DOHH2 (cell line): Measurements from ENCODE around the gene ST6GAL1.
A peak's percentile ranks its signal among the peaks of the same experiment; 100 is the strongest.

Experiments used
- H3F3A ChIP-seq: fragments of 200-600 bp; sonication (generic), shearing (Covaris generic); 2 replicates; pipeline ENCODE4 v1.6.0; 2016; ENCODE audit warnings: antibody characterized with exemption, mild to moderate bottlenecking; ENCODE audit not compliant: control insufficient read depth, insufficient read depth
- H3K27ac ChIP-seq: fragments of 200-600 bp; sonication (generic); 2 replicates; pipeline ENCODE4 v1.5.1; 2014; ENCODE audit warnings: low read depth, mild to moderate bottlenecking, low read length, moderate library complexity
- H3K27me3 ChIP-seq: fragments of 200-600 bp; sonication (generic); 2 replicates; pipeline ENCODE4 v1.6.1; 2014; ENCODE audit warnings: mild to moderate bottlenecking, low read length, mixed read lengths; ENCODE audit not compliant: control insufficient read depth
- H3K36me3 ChIP-seq: fragments of 200-600 bp; sonication (generic); 2 replicates; pipeline ENCODE4 v1.6.1; 2014; ENCODE audit warnings: mild to moderate bottlenecking, low read length, moderate library complexity, mixed read lengths; ENCODE audit not compliant: control insufficient read depth
- H3K4me1 ChIP-seq: fragments of 200-600 bp; sonication (generic); 2 replicates; pipeline ENCODE4 v1.6.1; 2014; ENCODE audit warnings: mild to moderate bottlenecking, low read length, mixed read lengths; ENCODE audit not compliant: control insufficient read depth
- H3K4me2 ChIP-seq: fragments of 200-600 bp; sonication (generic); 2 replicates; pipeline ENCODE4 v1.6.0; 2014; ENCODE audit warnings: mild to moderate bottlenecking, low read length, moderate library complexity
- H3K4me3 ChIP-seq: fragments of 200-600 bp; sonication (generic); 2 replicates; pipeline ENCODE4 v1.5.1; 2014; ENCODE audit warnings: mild to moderate bottlenecking, low read length, mixed read lengths
- H3K79me2 ChIP-seq: fragments of 200-600 bp; sonication (generic); 2 replicates; pipeline ENCODE4 v1.6.1; 2014; ENCODE audit warnings: mild to moderate bottlenecking, low read length, mixed read lengths; ENCODE audit not compliant: control insufficient read depth
- H3K9me2 ChIP-seq: fragments of 200-600 bp; sonication (generic); replicated peaks from 2 replicates; pipeline ENCODE4 v1.6.1; 2014; ENCODE audit warnings: mild to moderate bottlenecking, low read length, mixed read lengths; ENCODE audit not compliant: control insufficient read depth
- H3K9me3 ChIP-seq: fragments of 200-600 bp; sonication (generic); 2 replicates; pipeline ENCODE4 v1.6.1; 2014; ENCODE audit warnings: antibody characterized with exemption, low read length, mixed read lengths; ENCODE audit not compliant: control insufficient read depth, insufficient read depth
- H4K20me1 ChIP-seq: fragments of 200-600 bp; sonication (generic); 2 replicates; pipeline ENCODE4 v1.6.0; 2014; ENCODE audit warnings: low read depth, mild to moderate bottlenecking, antibody characterized with exemption, low read length, moderate library complexity; ENCODE audit not compliant: control insufficient read depth, insufficient read depth
- EZH2phosphoT487 ChIP-seq: fragments of 200-600 bp; sonication (generic); IDR thresholded peaks from 2 replicates; pipeline ENCODE4 v1.6.1; 2017; ENCODE audit warnings: borderline replicate concordance, mild to moderate bottlenecking, antibody characterized with exemption, low read length, moderate library complexity, mixed read lengths
- TF ChIP-seq, protein P1 (sequence below): fragments of 200-600 bp; sonication (generic); IDR thresholded peaks from one replicate; pipeline ENCODE4 v1.5.1; 2014; ENCODE audit warnings: antibody characterized with exemption, mild to moderate bottlenecking, low read depth, low read length; ENCODE audit not compliant: poor library complexity, severe bottlenecking

The ST6GAL1 gene

DNA sequence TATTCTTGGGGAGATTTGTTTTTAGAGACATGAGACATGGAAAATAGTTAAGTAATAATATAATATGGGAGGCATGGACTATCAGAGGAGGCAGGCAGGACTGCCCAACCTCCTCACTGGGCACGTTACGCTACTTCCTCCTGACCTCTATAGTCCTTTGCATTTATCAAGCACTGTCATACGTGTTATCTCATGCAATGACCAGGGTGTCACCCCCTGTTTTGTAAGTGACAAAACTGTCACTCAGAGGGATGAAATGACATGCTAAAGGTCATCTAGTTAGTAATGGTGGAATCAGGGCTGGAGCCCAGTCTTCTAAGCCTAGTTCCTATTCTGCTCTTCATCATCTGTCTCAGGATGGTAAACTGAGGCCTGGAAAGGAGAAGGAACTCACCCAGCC, 66.7 kb downstream of the ST6GAL1 start:
- H3K27ac ChIP-seq: peak overlapping the region; percentile 95
- H3K4me3 ChIP-seq: peak overlapping the region; percentile 82
- no peak for TF ChIP-seq EZH2phosphoT487
- TF ChIP-seq, protein P1, sequence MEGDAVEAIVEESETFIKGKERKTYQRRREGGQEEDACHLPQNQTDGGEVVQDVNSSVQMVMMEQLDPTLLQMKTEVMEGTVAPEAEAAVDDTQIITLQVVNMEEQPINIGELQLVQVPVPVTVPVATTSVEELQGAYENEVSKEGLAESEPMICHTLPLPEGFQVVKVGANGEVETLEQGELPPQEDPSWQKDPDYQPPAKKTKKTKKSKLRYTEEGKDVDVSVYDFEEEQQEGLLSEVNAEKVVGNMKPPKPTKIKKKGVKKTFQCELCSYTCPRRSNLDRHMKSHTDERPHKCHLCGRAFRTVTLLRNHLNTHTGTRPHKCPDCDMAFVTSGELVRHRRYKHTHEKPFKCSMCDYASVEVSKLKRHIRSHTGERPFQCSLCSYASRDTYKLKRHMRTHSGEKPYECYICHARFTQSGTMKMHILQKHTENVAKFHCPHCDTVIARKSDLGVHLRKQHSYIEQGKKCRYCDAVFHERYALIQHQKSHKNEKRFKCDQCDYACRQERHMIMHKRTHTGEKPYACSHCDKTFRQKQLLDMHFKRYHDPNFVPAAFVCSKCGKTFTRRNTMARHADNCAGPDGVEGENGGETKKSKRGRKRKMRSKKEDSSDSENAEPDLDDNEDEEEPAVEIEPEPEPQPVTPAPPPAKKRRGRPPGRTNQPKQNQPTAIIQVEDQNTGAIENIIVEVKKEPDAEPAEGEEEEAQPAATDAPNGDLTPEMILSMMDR: no peak
- H3K9me3 ChIP-seq: no peaks in the 10 kb centered on the region
- H3K4me1 ChIP-seq: peaks cover 90% of the 10 kb centered on the region
- no peaks in the 10 kb centered on the region for H3K9me2 ChIP-seq
- H3K36me3 ChIP-seq: peaks cover 59% of the 10 kb centered on the region
- no peaks in the 10 kb centered on the region for H4K20me1 ChIP-seq
- peak overlapping the region; percentile 85 for H3K4me2 ChIP-seq
- peaks cover 70% of the 10 kb centered on the region for H3F3A ChIP-seq
- no peaks in the 10 kb centered on the region for H3K27me3 ChIP-seq
- peaks cover 80% of the 10 kb centered on the region for H3K79me2 ChIP-seq

DNA sequence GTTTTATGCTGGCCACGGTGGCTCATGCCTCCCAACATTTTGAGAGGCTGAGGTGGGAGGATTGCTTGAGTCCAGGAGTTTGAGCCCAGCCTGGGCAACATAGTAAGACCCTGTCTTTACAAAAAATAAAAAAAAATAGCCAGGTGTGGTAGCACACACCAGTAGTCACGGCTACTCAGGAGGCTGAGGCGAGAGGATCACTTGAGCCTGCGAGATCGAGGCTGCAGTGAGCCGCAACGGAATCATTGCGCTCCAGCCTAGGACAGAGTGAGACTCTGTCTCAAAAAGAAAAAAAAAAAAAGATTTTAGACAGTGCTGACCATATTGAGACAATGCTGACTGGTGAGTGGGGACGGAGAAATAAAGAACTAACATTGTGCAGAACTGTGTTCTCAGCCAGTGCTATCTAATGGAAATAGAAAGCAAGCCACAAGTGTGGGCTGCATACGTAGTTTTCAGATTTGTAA, 67.2 kb downstream of the ST6GAL1 start:
- no peaks in the 10 kb centered on the region for H3K9me2 ChIP-seq
- H3K4me1 ChIP-seq: peaks cover 90% of the 10 kb centered on the region
- H3K9me3 ChIP-seq: no peaks in the 10 kb centered on the region
- TF ChIP-seq, protein P1: no peak
- no peak for TF ChIP-seq EZH2phosphoT487
- H3K27me3 ChIP-seq: no peaks in the 10 kb centered on the region
- peak overlapping the region; percentile 95 for H3K27ac ChIP-seq
- H3K79me2 ChIP-seq: peaks cover 83% of the 10 kb centered on the region
- peak overlapping the region; percentile 85 for H3K4me2 ChIP-seq
- H3F3A ChIP-seq: peaks cover 67% of the 10 kb centered on the region
- peak overlapping the region; percentile 82 for H3K4me3 ChIP-seq
- peaks cover 63% of the 10 kb centered on the region for H3K36me3 ChIP-seq
- no peaks in the 10 kb centered on the region for H4K20me1 ChIP-seq

DNA sequence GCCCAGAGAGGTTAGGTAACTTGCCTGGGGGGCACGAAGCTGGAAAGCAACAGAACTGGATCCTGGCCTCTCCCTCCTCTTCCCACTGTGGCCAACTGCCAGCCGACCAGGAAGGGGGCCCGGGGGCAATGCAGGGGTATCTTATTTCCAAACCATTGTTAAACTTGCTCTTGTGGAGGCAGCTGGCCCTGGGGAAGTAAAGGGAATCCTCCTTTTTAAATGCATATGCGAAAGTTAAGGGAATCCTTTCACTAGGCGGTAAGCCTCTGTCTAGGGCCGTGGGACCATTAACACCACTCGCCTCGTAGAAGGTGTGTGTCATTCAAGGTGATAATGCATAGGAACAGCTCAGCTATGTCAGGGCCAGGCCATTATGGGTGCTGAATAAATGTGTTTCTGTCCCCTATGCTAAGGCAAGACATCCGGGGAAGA, 68.6 kb downstream of the ST6GAL1 start:
- peaks cover 84% of the 10 kb centered on the region for H3K79me2 ChIP-seq
- no peaks in the 10 kb centered on the region for H3K9me2 ChIP-seq
- H3K4me2 ChIP-seq: peak overlapping the region; percentile 85
- no peaks in the 10 kb centered on the region for H4K20me1 ChIP-seq
- peaks cover 67% of the 10 kb centered on the region for H3K36me3 ChIP-seq
- H3K4me1 ChIP-seq: peaks cover 90% of the 10 kb centered on the region
- peak overlapping the region; percentile 82 for H3K4me3 ChIP-seq
- TF ChIP-seq, protein P1: no peak
- TF ChIP-seq EZH2phosphoT487: no peak
- peak overlapping the region; percentile 95 for H3K27ac ChIP-seq
- no peaks in the 10 kb centered on the region for H3K27me3 ChIP-seq
- peaks cover 57% of the 10 kb centered on the region for H3F3A ChIP-seq
- H3K9me3 ChIP-seq: no peaks in the 10 kb centered on the region
